IPS-NIHi7 (cell line): ENCODE data around the gene OR4F15.
"Not testable (repeated sequence)": the region's sequence is repeated elsewhere in the genome, so short reads cannot be mapped to it uniquely, and the experiment has no call there.

ENCODE experiments used
- DNase-seq: peaks from one replicate; pipeline ENCODE4 v3.0.0; 2012; ENCODE audit warnings: mixed read lengths; ENCODE audit errors: extremely low spot score

Gene OR4F15

GRCh38 chr15:101811902-101812301, at the start of gene OR4F15:
Gene OR4F15, plus strand, starts transcription at chr15:101812202. Its CDS starts 5,985 bp downstream, at chr15:101818187.
- DNase-seq, result no peak

GRCh38 chr15:101764669-101765339, 47.2 kb upstream of the OR4F15 start:
- DNase-seq, result not testable (repeated sequence)

- not testable (repeated sequence) for DNase-seq
Observed at GRCh38 chr15:101765340-101765671, 46.7 kb upstream of the OR4F15 start.

GRCh38 chr15:101765772-101766456, 46.1 kb upstream of the OR4F15 start:
- DNase-seq, result no peak

GRCh38 chr15:101767083-101767640, 44.8 kb upstream of the OR4F15 start:
- DNase-seq, result not testable (repeated sequence)

- no peak for DNase-seq
Observed at GRCh38 chr15:101772921-101773320, 39.1 kb upstream of the OR4F15 start.

GRCh38 chr15:101773496-101774100, 38.4 kb upstream of the OR4F15 start:
- peak; percentile 23 for DNase-seq

GRCh38 chr15:101775136-101775535, 36.9 kb upstream of the OR4F15 start:
- no peak for DNase-seq

- not testable (repeated sequence) for DNase-seq
Observed at GRCh38 chr15:101778576-101778975, 33.4 kb upstream of the OR4F15 start.

GRCh38 chr15:101780225-101780624, 31.8 kb upstream of the OR4F15 start:
- DNase-seq, result not testable (repeated sequence)

- peak; percentile 12 for DNase-seq
Observed at GRCh38 chr15:101781928-101782327, 30.1 kb upstream of the OR4F15 start.

GRCh38 chr15:101784644-101785043, 27.4 kb upstream of the OR4F15 start:
- DNase-seq, result no peak

- DNase-seq, result not testable (repeated sequence)
Observed at GRCh38 chr15:101786422-101786821, 25.6 kb upstream of the OR4F15 start.

- not testable (repeated sequence) for DNase-seq
Observed at GRCh38 chr15:101788001-101788400, 24.0 kb upstream of the OR4F15 start.

GRCh38 chr15:101788503-101789269, 23.3 kb upstream of the OR4F15 start:
- DNase-seq, result not testable (repeated sequence)

GRCh38 chr15:101790748-101791147, 21.3 kb upstream of the OR4F15 start:
- not testable (repeated sequence) for DNase-seq

- DNase-seq, result not testable (repeated sequence)
Observed at GRCh38 chr15:101793981-101794380, 18.0 kb upstream of the OR4F15 start.

GRCh38 chr15:101795455-101795854, 16.5 kb upstream of the OR4F15 start:
- DNase-seq, result no peak

- no peak for DNase-seq
Observed at GRCh38 chr15:101799665-101800064, 12.3 kb upstream of the OR4F15 start.

- no peak for DNase-seq
Observed at GRCh38 chr15:101801048-101801447, 11.0 kb upstream of the OR4F15 start.

- no peak for DNase-seq
Observed at GRCh38 chr15:101803209-101803608, 8.8 kb upstream of the OR4F15 start, which contains the start of gene OR4F6. Gene OR4F6, plus strand, starts transcription at chr15:101803509. Its CDS starts 2,211 bp downstream, at chr15:101805720.

GRCh38 chr15:101803676-101804075, 8.3 kb upstream of the OR4F15 start:
- no peak for DNase-seq
